HL-60/S4 treated with phorbol 12-myristate 13-acetate at 8.2 ng/mL for 4 days and 3 days (cell line): Measurements from ENCODE around the gene IGFL3.
"Not testable (repeated sequence)": the region's sequence is repeated elsewhere in the genome, so short reads cannot be mapped to it uniquely, and the experiment has no call there.

Source experiments
- in situ Hi-C: fragments of 300-500 bp; cut with MboI; formaldehyde crosslinking; loops from 2 replicates; pipeline ENCODE4 v1.15.0; 2022; ENCODE audit warnings: low sequenced_read_pairs

The IGFL3 gene

DNA sequence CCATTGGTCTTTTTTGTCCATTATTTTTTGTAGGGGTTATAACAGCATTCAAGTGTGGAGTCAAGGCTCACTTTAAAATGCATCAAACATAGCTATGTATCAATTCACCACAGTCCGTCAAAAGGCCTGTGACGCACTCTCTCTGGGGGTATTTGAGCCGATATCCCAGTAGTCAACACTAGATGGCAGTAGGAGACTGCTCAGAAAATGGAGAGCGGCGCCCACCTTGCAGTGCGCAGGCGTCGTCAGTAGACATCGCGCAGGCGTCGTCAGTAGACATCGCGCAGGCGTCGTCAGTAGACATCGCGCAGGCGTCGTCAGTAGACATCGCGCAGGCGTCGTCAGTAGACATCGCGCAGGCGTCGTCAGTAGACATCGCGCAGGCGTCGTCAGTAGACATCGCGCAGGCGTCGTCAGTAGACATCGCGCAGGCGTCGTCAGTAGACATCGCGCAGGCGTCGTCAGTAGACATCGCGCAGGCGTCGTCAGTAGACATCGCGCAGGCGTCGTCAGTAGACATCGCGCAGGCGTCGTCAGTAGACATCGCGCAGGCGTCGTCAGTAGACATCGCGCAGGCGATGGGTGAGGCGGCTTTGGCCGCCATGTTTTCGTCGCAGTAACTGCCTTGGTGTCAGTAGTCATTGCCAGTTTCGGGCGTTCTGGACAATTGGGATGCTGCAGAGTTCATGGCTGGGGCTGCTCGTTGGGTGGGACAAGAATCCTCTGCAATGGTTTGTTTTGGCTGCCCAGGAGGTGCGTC, 45.7 kb downstream of the IGFL3 start:
- in situ Hi-C loops = not testable (repeated sequence)

DNA sequence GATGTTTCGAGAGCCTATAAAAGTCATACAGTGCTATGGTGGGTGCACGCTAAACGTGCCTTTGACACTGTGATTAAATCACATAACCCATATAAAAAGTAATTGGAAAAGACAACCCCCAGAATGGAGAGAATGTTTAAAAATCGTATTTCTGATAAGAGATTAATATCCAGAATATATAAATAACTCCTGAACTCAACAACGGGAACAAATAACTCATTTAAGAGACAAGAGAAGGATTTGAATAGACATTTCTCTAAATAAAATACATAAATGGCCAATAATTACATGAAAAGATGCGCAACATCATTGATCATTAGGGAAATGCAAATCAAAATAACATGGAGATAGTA, 46.7 kb downstream of the IGFL3 start:
- in situ Hi-C loops = no loop called here

DNA sequence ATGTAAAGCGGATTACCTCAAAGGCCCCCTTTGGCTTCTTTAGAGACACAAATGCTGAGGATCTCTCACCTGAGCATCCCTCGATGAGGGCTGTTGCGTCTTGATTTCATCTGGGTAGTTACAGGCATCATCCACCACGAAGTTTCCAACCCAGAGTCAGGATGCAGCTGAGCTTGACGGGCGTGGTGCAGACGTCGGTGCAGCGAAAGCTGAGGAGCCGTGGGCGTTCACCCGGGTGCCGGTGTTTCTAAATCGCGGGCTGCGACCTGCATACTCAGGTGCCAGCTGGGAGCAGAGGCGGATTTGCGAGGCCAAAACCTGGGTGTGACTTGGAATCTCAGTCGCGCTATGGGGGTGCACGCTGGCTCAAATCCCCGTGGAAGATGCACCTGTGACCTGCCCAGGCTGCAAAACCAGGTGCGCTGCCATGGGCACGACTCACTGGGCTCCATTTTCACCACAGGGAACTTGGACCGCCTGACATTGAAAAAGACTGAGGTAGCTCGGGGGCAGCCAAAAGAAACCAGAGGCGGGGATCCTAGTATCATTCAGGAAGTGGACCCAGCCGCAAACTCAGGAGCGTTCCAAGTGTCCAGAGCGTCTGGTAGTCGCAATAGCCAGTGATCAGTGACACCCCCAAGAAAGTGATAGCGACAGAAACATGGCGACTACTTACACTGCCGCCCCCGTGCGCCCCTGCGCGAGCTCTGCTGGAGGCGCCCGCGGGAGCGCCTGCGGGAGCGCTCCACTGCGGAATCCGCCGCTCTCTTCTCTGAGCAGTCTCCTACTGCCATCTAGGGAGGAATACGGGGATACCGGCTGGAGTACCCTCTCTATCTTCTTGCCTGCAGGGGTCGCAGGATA, 47.3 kb downstream of the IGFL3 start:
- in situ Hi-C loops = no loop called here

DNA sequence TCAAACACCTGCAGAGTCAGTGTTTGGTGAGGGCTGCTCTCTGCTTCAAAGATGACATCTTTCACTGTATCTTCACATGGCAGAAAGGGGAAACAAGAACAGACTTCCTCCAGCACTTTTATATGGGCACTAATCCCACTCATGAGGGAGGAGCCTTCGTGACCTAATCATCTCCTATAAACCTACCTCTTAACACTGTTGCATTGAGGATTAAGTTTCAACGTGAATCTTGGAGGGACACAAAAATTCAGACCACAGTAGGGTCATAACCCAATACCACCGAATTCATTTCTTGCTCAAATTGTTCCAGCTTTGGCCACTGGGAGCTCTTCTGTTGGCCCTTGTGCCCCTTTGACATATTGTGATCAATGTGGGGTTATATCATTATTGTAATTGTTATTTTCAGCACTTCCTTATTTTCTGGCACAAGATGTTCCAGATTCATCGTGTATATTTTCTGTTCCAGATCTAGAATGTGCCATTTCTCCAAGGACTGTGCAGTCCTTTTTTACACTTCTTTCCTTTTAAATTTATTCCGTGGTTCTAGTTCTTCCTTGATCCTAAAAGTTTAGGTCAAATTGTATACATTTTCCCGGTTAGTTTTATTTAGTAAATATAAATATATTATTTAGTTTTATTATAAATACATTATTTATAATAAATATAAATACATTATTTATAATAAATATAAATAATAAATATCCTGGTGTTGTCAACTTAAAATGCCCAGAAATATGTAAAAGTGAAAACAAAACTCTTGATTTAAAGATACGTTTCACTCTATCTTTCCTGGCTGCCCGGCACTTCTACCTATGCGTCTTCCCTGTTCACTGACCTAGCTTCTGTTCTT, 48.2 kb downstream of the IGFL3 start:
- in situ Hi-C loops = no loop called here

DNA sequence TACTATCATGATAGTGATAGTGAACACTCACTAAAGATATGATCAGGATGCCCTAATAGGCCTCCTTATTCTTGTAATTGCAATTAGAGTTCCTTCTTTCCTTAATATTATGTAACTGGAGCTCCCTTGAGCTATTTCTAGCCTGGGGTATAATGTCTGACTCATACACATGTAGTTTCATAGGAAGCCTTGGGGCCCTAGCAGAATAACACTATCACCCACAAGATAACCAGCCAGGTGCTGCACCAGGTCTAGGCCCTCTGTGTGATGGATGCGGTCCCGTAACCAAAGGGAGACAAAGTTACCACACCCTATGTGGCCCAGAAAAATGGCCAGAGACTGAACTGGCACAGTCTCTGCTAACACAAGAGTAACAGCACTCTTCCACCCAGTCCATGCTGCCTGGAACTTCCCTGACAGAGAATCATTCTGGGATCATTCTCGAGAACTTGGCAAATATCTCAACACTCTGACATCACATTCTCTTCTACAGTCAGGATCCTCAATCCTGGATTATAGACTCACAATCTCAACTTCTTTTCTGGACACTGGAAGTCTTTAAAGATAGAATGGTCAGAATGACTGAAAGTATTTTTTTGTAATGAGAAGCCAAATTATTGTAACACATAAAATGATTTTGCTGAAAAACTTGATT, 51.1 kb downstream of the IGFL3 start:
- in situ Hi-C loops = no loop called here
